Measurements from ENCODE around the gene FILIP1L.
A peak's percentile ranks its signal among the peaks of the same experiment; 100 is the strongest.

FILIP1L gene

GRCh38 chr3:100114413-100115030, at the start of gene FILIP1L:
TSS of gene FILIP1L (minus strand) at chr3:100114501.
- no peak for DNase-seq

- DNase-seq, result no peak
These were observed 49.5 kb upstream of the FILIP1L start for GRCh38 chr3:100163787-100164186.

GRCh38 chr3:100160521-100160920, 46.2 kb upstream of the FILIP1L start:
- no peak for DNase-seq

GRCh38 chr3:100159331-100160153, 45.2 kb upstream of the FILIP1L start:
- no peak for DNase-seq

- DNase-seq, result peak; percentile 63
These were observed 44.6 kb upstream of the FILIP1L start for GRCh38 chr3:100158918-100159330.

GRCh38 chr3:100157685-100158084, 43.4 kb upstream of the FILIP1L start:
- DNase-seq, result no peak

- DNase-seq, result no peak
These were observed 41.3 kb upstream of the FILIP1L start for GRCh38 chr3:100155590-100155989.

GRCh38 chr3:100155128-100155527, 40.8 kb upstream of the FILIP1L start:
- no peak for DNase-seq

GRCh38 chr3:100154171-100154570, 39.9 kb upstream of the FILIP1L start:
- no peak for DNase-seq

- no peak for DNase-seq
These were observed 36.9 kb upstream of the FILIP1L start for GRCh38 chr3:100151024-100151707.

GRCh38 chr3:100150473-100150872, 36.2 kb upstream of the FILIP1L start:
- DNase-seq, result no peak

GRCh38 chr3:100149713-100150415, 35.6 kb upstream of the FILIP1L start:
- DNase-seq, result no peak

GRCh38 chr3:100149130-100149529, 34.8 kb upstream of the FILIP1L start:
- DNase-seq, result no peak

- no peak for DNase-seq
These were observed 30.1 kb upstream of the FILIP1L start for GRCh38 chr3:100144255-100144866.

GRCh38 chr3:100141586-100141985, 27.3 kb upstream of the FILIP1L start:
- no peak for DNase-seq

GRCh38 chr3:100140976-100141375, 26.7 kb upstream of the FILIP1L start:
- no peak for DNase-seq

- DNase-seq, result no peak
These were observed 22.6 kb upstream of the FILIP1L start for GRCh38 chr3:100136921-100137320.

GRCh38 chr3:100131241-100131640, 16.9 kb upstream of the FILIP1L start:
- no peak for DNase-seq

- DNase-seq, result no peak
These were observed 15.6 kb upstream of the FILIP1L start for GRCh38 chr3:100129941-100130340.

- DNase-seq, result no peak
These were observed 14.3 kb upstream of the FILIP1L start for GRCh38 chr3:100128565-100128964.

GRCh38 chr3:100127792-100128191, 13.5 kb upstream of the FILIP1L start:
- DNase-seq, result no peak

GRCh38 chr3:100125161-100125938, 11.0 kb upstream of the FILIP1L start:
- DNase-seq, result no peak
